ENCODE data around the gene LUZP2. TPM values are rescaled to one million over a fixed set of nuclear protein-coding genes. Genes with fewer than 3 reads are reported as not detected.

LUZP2 gene
- total RNA-seq, 1 experiment from 2014 or later: 0.11 TPM

- intact Hi-C loops (cut with micrococcal nuclease): no loop called here
- Histone ChIP-seq H3K9me2 (replicated peaks; ENCODE audit: low read length) (no peaks in the 10 kb centered on the region), H3K4me1 (ENCODE audit: insufficient read depth, low read length) (no peaks in the 10 kb centered on the region), H3K27me3 (ENCODE audit: low read length) (no peaks in the 10 kb centered on the region), H3K4me2 (ENCODE audit: low read length) (no peak overlapping the region), H3K79me2 (ENCODE audit: low read length) (no peaks in the 10 kb centered on the region), H3K36me3 (ENCODE audit: low read depth, low read length) (no peaks in the 10 kb centered on the region), H3K9ac (ENCODE audit: low read length) (no peak overlapping the region), H3K9me3 (ENCODE audit: low read length) (no peaks in the 10 kb centered on the region), H2AFZ (ENCODE audit: low read length) (no peak overlapping the region), H3F3A (ENCODE audit: low read length, unreplicated experiment) (no peaks in the 10 kb centered on the region), H3K4me3 (ENCODE audit: low read length) (no peak overlapping the region), H4K20me1 (ENCODE audit: low read length) (no peaks in the 10 kb centered on the region), H3K27ac (ENCODE audit: low read length) (no peak overlapping the region)
- ChIA-PET POLR2A (ENCODE audit: unreplicated experiment) (no interaction called here), CTCF (no interaction called here)
- ATAC-seq: no peak
- TF ChIP-seq EZH2 (IDR thresholded peaks at IDR 0.05; ENCODE audit: low read length, unreplicated experiment) (no peak), EZH2phosphoT487 (IDR thresholded peaks at IDR 0.05; ENCODE audit: borderline replicate concordance, low read length) (no peak), CTCF (conservative IDR thresholded peaks at IDR 0.05; ENCODE audit: low read depth, low read length) (no peak)
- no peak for DNase-seq
- no TSS peak for BruUV-seq (replicated peaks)
These were observed 157.0 kb downstream of the LUZP2 start for GRCh38 chr11:24653901-24654300.

- ATAC-seq (no peak), DNase-seq (no peak)
- no peaks in the 10 kb centered on the region for H3K4me1 ChIP-seq (ENCODE audit: insufficient read depth, low read length)
- TF ChIP-seq EZH2 (IDR thresholded peaks at IDR 0.05; ENCODE audit: low read length, unreplicated experiment) (no peak), CTCF (conservative IDR thresholded peaks at IDR 0.05; ENCODE audit: low read depth, low read length) (no peak), EZH2phosphoT487 (IDR thresholded peaks at IDR 0.05; ENCODE audit: borderline replicate concordance, low read length) (no peak)
- no peak overlapping the region for H2AFZ ChIP-seq (ENCODE audit: low read length)
- no peak overlapping the region for H3K4me2 ChIP-seq (ENCODE audit: low read length)
- H3F3A ChIP-seq (ENCODE audit: low read length, unreplicated experiment): no peaks in the 10 kb centered on the region
- no peaks in the 10 kb centered on the region for H3K79me2 ChIP-seq (ENCODE audit: low read length)
- no peak overlapping the region for H3K9ac ChIP-seq (ENCODE audit: low read length)
- no peaks in the 10 kb centered on the region for H3K9me2 ChIP-seq (replicated peaks; ENCODE audit: low read length)
- no peaks in the 10 kb centered on the region for H4K20me1 ChIP-seq (ENCODE audit: low read length)
- intact Hi-C loops (cut with micrococcal nuclease): no loop called here
- no TSS peak for BruUV-seq (replicated peaks)
- no peak overlapping the region for H3K4me3 ChIP-seq (ENCODE audit: low read length)
- ChIA-PET CTCF (no interaction called here), POLR2A (ENCODE audit: unreplicated experiment) (no interaction called here)
- H3K27me3 ChIP-seq (ENCODE audit: low read length): no peaks in the 10 kb centered on the region
- H3K27ac ChIP-seq (ENCODE audit: low read length): no peak overlapping the region
- H3K36me3 ChIP-seq (ENCODE audit: low read depth, low read length): no peaks in the 10 kb centered on the region
- H3K9me3 ChIP-seq (ENCODE audit: low read length): no peaks in the 10 kb centered on the region
These were observed 164.5 kb downstream of the LUZP2 start for GRCh38 chr11:24661331-24661730.

- DNase-seq (no peak), ATAC-seq (no peak)
- no peaks in the 10 kb centered on the region for H3F3A ChIP-seq (ENCODE audit: low read length, unreplicated experiment)
- H4K20me1 ChIP-seq (ENCODE audit: low read length): no peaks in the 10 kb centered on the region
- H3K9me3 ChIP-seq (ENCODE audit: low read length): no peaks in the 10 kb centered on the region
- intact Hi-C loops (cut with micrococcal nuclease): no loop called here
- H3K4me2 ChIP-seq (ENCODE audit: low read length): no peak overlapping the region
- no peaks in the 10 kb centered on the region for H3K4me1 ChIP-seq (ENCODE audit: insufficient read depth, low read length)
- BruUV-seq (replicated peaks): no TSS peak
- H3K36me3 ChIP-seq (ENCODE audit: low read depth, low read length): no peaks in the 10 kb centered on the region
- TF ChIP-seq EZH2phosphoT487 (IDR thresholded peaks at IDR 0.05; ENCODE audit: borderline replicate concordance, low read length) (no peak), CTCF (conservative IDR thresholded peaks at IDR 0.05; ENCODE audit: low read depth, low read length) (no peak), EZH2 (IDR thresholded peaks at IDR 0.05; ENCODE audit: low read length, unreplicated experiment) (no peak)
- CTCF ChIA-PET: no interaction called here
- no peak overlapping the region for H3K4me3 ChIP-seq (ENCODE audit: low read length)
- H3K9me2 ChIP-seq (replicated peaks; ENCODE audit: low read length): no peaks in the 10 kb centered on the region
- H3K9ac ChIP-seq (ENCODE audit: low read length): no peak overlapping the region
- no peak overlapping the region for H2AFZ ChIP-seq (ENCODE audit: low read length)
- no peaks in the 10 kb centered on the region for H3K27me3 ChIP-seq (ENCODE audit: low read length)
- H3K27ac ChIP-seq (ENCODE audit: low read length): no peak overlapping the region
- POLR2A ChIA-PET (ENCODE audit: unreplicated experiment): no interaction called here
- H3K79me2 ChIP-seq (ENCODE audit: low read length): no peaks in the 10 kb centered on the region
These were observed 167.5 kb downstream of the LUZP2 start for GRCh38 chr11:24664399-24664798.

All from PC-3 (cell line).